Fibroblast of the aortic adventitia (primary cell): ENCODE results near the gene ERGIC1. TPM values are rescaled to one million over a fixed set of nuclear protein-coding genes. Genes with fewer than 3 reads are reported as not detected.

ENCODE experiments used
- DNase-seq: peaks from one replicate; pipeline ENCODE4 v3.0.0-alpha.2; 2010; ENCODE audit warnings: low read depth
- H3K4me3 ChIP-seq: 2 replicates; pipeline ENCODE4 v1.5.1; 2011; ENCODE audit warnings: low read depth, mild to moderate bottlenecking, control low read depth, low read length, moderate library complexity
- CTCF ChIP-seq: IDR thresholded peaks from 2 replicates; pipeline ENCODE4 v1.5.1; 2011; ENCODE audit warnings: mild to moderate bottlenecking, low read length, control low read depth, inconsistent platforms; ENCODE audit not compliant: insufficient read depth
- total RNA-seq: library from RNA; depleted of rRNA; stranded (reverse); fragments of >200 nt; gene quantifications from 2 replicates; pipeline ENCODE4 v1.2.3, GENCODE V29; 2012; ENCODE audit warnings: low replicate concordance

ERGIC1 gene
- total RNA-seq, 1 donor = 193 TPM

GRCh38 chr5:172870715-172871461, 36.8 kb downstream of the ERGIC1 start:
- no peak for TF ChIP-seq CTCF
- H3K4me3 ChIP-seq = no peak overlapping the region
- DNase-seq = no peak

GRCh38 chr5:172871536-172871935, 37.5 kb downstream of the ERGIC1 start:
- no peak for DNase-seq
- TF ChIP-seq CTCF = no peak
- no peak overlapping the region for H3K4me3 ChIP-seq

- no peak overlapping the region for H3K4me3 ChIP-seq
- TF ChIP-seq CTCF = no peak
- peak; percentile 32 for DNase-seq
Observed at GRCh38 chr5:172871982-172872381, 37.9 kb downstream of the ERGIC1 start.

- TF ChIP-seq CTCF = no peak
- H3K4me3 ChIP-seq = no peak overlapping the region
- DNase-seq = peak; percentile 63
Observed at GRCh38 chr5:172872997-172873491, 39.0 kb downstream of the ERGIC1 start.

- TF ChIP-seq CTCF = no peak
- no peak overlapping the region for H3K4me3 ChIP-seq
- no peak for DNase-seq
Observed at GRCh38 chr5:172873513-172873912, 39.5 kb downstream of the ERGIC1 start.

- DNase-seq = no peak
- no peak for TF ChIP-seq CTCF
- H3K4me3 ChIP-seq = no peak overlapping the region
Observed at GRCh38 chr5:172874647-172875504, 40.8 kb downstream of the ERGIC1 start.
